PFSK-1 (cell line): Measurements from ENCODE around the gene ZFAND3.

Source experiments
- FOXP2 ChIP-seq: optimal IDR thresholded peaks from 2 replicates; pipeline ENCODE3; 2011; ENCODE audit warnings: borderline replicate concordance, control low read depth, inconsistent platforms; ENCODE audit not compliant: insufficient read depth; ENCODE audit errors: extremely low read length, extremely low read depth
- POLR2AphosphoS5 ChIP-seq: IDR thresholded peaks from 2 replicates; pipeline ENCODE4 v1.6.1; 2012; ENCODE audit warnings: low read depth, mild to moderate bottlenecking, control low read depth, low read length, moderate library complexity
- REST ChIP-seq, 2 experiments: IDR thresholded peaks; 2 replicates each; pipeline versions ENCODE4 v1.6.1 to v1.8.0; 2011 to 2012; ENCODE audit warnings: low read depth in 2 of 2, low read length in 2 of 2, control low read depth in 1 of 2, inconsistent platforms in 1 of 2, mild to moderate bottlenecking in 1 of 2, moderate library complexity in 1 of 2; ENCODE audit not compliant: insufficient read depth in 1 of 2
- SIN3A ChIP-seq: IDR thresholded peaks from 2 replicates; pipeline ENCODE4 v1.6.1; 2012; ENCODE audit warnings: mild to moderate bottlenecking, low read length, moderate library complexity, borderline replicate concordance; ENCODE audit not compliant: insufficient read depth
- TAF1 ChIP-seq: IDR thresholded peaks from 2 replicates; pipeline ENCODE4 v1.6.1; 2012; ENCODE audit warnings: low read length, control low read depth, borderline replicate concordance; ENCODE audit not compliant: insufficient read depth

The ZFAND3 gene

GRCh38 chr6:38114976-38115625 lies 295.6 kb downstream of the ZFAND3 start:
- TF ChIP-seq TAF1 (no peak), REST (IDR thresholded peaks at IDR 0.05; ENCODE audit: insufficient read depth in 1 of 2, low read depth in 2 of 2, low read length in 2 of 2) (no peak), FOXP2 (no peak), POLR2AphosphoS5 (no peak), SIN3A (no peak)

- no peak for TF ChIP-seq POLR2AphosphoS5
Measured at GRCh38 chr6:38115626-38116008, 296.1 kb downstream of the ZFAND3 start.

- TF ChIP-seq TAF1 (no peak), POLR2AphosphoS5 (no peak), REST (IDR thresholded peaks at IDR 0.05; ENCODE audit: insufficient read depth in 1 of 2, low read depth in 2 of 2, low read length in 2 of 2) (no peak), SIN3A (no peak), FOXP2 (no peak)
Measured at GRCh38 chr6:38116248-38116647, 296.7 kb downstream of the ZFAND3 start.

- TF ChIP-seq SIN3A (no peak), POLR2AphosphoS5 (no peak), FOXP2 (no peak), REST (IDR thresholded peaks at IDR 0.05; ENCODE audit: insufficient read depth in 1 of 2, low read depth in 2 of 2, low read length in 2 of 2) (no peak), TAF1 (no peak)
Measured at GRCh38 chr6:38117281-38117680, 297.8 kb downstream of the ZFAND3 start.

- TF ChIP-seq SIN3A (no peak), POLR2AphosphoS5 (no peak), REST (IDR thresholded peaks at IDR 0.05; ENCODE audit: insufficient read depth in 1 of 2, low read depth in 2 of 2, low read length in 2 of 2) (no peak), FOXP2 (no peak), TAF1 (no peak)
Measured at GRCh38 chr6:38118791-38119365, 299.4 kb downstream of the ZFAND3 start.
